Upper lobe of right lung (tissue), 1 donor: ENCODE results near the gene TBCD. TPM values are rescaled to one million over a fixed set of nuclear protein-coding genes. Genes with fewer than 3 reads are reported as not detected.
A peak's percentile ranks its signal among the peaks of the same experiment; 100 is the strongest.

Source experiments
- ATAC-seq: fragments of 200-7000 bp; cut with Tn5 transposase; one replicate; pipeline ENCODE4 v1.9.1; 2020; ENCODE audit warnings: mild to moderate bottlenecking, moderate library complexity
- DNase-seq: peaks from one replicate; pipeline ENCODE4 v3.0.0-alpha.2; 2020
- H3K27ac ChIP-seq: fragments of 200-600 bp; one replicate; pipeline ENCODE4 v1.8.0; 2022
- H3K27me3 ChIP-seq: fragments of 200-600 bp; one replicate; pipeline ENCODE4 v1.8.0; 2022; ENCODE audit warnings: mild to moderate bottlenecking
- H3K36me3 ChIP-seq: fragments of 200-600 bp; one replicate; pipeline ENCODE4 v1.8.0; 2022
- H3K4me1 ChIP-seq: fragments of 200-600 bp; one replicate; pipeline ENCODE4 v1.8.0; 2022
- H3K4me3 ChIP-seq: fragments of 200-600 bp; one replicate; pipeline ENCODE4 v1.8.0; 2022; ENCODE audit warnings: mild to moderate bottlenecking
- H3K9me3 ChIP-seq: fragments of 200-600 bp; one replicate; pipeline ENCODE4 v1.8.0; 2022
- intact Hi-C: fragments of 100-400 bp; cut with DNase I; formaldehyde crosslinking; loops from one replicate; pipeline ENCODE4 v1.11.0; 2022
- total RNA-seq: library from RNA; stranded (reverse); fragmentation: NEBNext Ultra II Directional; extraction: Animal tissue kit (Norgen Biotek cat#: 25700); gene quantifications from one replicate; pipeline ENCODE4 v1.2.1, GENCODE V29; 2021
- TF ChIP-seq, protein P1 (sequence below): fragments of 200-600 bp; IDR thresholded peaks from one replicate; pipeline ENCODE4 v1.8.0; 2022; ENCODE audit warnings: antibody characterized with exemption
- donor health status: DM: no; HTN: yes; CAD: no; lungs with severe emphysema.

TBCD gene
- total RNA-seq, 1 donor from 2014 or later, result 84.5 TPM

- Histone ChIP-seq H3K9me3 (no peaks in the 10 kb centered on the region), H3K27ac (no peak overlapping the region), H3K36me3 (peaks cover 72% of the 10 kb centered on the region), H3K4me1 (no peaks in the 10 kb centered on the region), H3K27me3 (no peaks in the 10 kb centered on the region), H3K4me3 (no peak overlapping the region)
- ATAC-seq (no peak), DNase-seq (no peak)
- TF ChIP-seq, protein P1, sequence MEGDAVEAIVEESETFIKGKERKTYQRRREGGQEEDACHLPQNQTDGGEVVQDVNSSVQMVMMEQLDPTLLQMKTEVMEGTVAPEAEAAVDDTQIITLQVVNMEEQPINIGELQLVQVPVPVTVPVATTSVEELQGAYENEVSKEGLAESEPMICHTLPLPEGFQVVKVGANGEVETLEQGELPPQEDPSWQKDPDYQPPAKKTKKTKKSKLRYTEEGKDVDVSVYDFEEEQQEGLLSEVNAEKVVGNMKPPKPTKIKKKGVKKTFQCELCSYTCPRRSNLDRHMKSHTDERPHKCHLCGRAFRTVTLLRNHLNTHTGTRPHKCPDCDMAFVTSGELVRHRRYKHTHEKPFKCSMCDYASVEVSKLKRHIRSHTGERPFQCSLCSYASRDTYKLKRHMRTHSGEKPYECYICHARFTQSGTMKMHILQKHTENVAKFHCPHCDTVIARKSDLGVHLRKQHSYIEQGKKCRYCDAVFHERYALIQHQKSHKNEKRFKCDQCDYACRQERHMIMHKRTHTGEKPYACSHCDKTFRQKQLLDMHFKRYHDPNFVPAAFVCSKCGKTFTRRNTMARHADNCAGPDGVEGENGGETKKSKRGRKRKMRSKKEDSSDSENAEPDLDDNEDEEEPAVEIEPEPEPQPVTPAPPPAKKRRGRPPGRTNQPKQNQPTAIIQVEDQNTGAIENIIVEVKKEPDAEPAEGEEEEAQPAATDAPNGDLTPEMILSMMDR, result no peak
- intact Hi-C loops, result no loop called here
Measured at GRCh38 chr17:82927311-82927660, 175.4 kb downstream of the TBCD start.

DNA sequence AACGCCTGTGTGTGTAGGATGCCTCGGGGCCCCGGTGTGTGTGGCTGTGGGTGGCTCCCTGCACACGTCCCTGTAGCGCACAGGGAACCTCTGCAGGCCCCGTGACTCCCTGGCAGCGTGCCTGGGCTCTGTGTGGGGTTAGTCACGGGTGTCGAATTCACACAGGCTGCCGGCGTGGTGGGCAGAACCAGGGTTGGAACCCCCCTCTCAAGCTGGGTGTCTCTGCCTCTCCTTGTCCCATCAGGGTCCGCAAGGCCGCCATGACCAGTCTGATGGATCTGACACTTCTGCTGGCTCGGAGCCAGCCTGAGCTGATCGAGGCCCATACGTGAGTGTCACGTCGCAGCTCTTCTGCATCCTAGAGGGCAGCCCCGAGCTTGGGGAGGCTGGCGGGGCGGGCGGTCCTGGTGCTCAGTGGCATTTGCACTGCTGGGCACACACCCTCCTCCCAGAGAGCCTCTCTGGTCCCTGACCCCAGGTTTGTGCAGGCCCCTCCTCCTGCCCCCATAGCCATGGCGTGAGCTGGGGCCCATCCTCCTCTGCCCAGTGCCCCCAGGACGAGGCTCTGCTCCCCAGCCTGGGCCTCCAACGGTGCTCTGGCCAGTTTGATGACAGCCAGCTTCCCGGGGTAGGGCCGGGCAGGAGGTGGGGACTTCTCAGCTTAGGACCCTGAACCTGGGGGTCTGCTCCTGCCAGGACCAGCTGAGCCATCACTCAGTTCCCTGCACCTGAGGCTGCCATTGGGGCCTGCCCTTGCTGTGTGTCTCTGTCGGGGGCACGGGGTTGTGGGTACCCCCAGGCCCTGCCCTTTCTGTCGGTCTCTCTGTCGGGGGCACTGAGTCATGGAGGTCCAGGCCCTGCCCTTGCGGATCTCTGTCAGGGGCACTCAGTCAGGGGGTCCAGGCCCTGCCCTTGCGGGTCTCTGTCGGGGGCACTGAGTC is 176.1 kb downstream of the TBCD start:
- no peak for ATAC-seq
- H3K4me3 ChIP-seq, result no peak overlapping the region
- peak; percentile 45 for DNase-seq

DNA sequence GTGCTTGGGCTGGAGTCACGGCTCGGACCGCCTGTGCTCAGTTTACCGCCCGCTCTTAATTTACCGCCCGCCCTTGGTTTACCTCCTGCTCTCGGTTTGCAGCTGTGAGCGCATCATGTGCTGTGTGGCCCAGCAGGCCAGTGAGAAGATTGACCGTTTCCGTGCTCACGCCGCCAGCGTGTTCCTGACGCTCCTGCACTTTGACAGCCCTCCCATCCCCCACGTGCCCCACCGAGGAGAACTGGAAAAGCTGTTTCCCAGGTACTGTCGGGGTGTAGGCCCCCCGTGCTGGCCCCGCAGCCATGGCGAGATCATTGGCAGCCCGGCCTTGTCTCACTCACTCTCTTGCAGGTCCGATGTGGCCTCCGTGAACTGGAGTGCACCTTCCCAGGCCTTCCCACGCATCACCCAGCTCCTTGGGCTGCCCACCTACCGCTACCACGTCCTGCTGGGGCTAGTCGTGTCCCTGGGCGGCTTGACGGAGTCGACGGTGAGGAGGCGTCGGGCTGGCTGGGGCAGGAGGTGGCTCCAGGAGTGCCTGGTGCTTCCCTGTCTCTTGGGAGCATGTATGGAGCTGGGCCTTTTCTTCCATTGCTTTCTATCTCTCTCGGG is 177.3 kb downstream of the TBCD start:
- no peak overlapping the region for H3K4me3 ChIP-seq
- no peaks in the 10 kb centered on the region for H3K9me3 ChIP-seq
- peaks cover 84% of the 10 kb centered on the region for H3K36me3 ChIP-seq
- no peaks in the 10 kb centered on the region for H3K27me3 ChIP-seq
- DNase-seq, result peak; percentile 60
- no peaks in the 10 kb centered on the region for H3K4me1 ChIP-seq
- TF ChIP-seq, protein P1, result no peak
- H3K27ac ChIP-seq, result no peak overlapping the region
- intact Hi-C loops, result no loop called here
- no peak for ATAC-seq

More for the DNA sequence above, 176.1 kb downstream of the TBCD start:
- intact Hi-C loops, result no loop called here
- TF ChIP-seq, protein P1, result no peak
- H3K9me3 ChIP-seq, result no peaks in the 10 kb centered on the region
- H3K4me1 ChIP-seq, result no peaks in the 10 kb centered on the region
- no peak overlapping the region for H3K27ac ChIP-seq
- H3K27me3 ChIP-seq, result no peaks in the 10 kb centered on the region
- H3K36me3 ChIP-seq, result peaks cover 78% of the 10 kb centered on the region

DNA sequence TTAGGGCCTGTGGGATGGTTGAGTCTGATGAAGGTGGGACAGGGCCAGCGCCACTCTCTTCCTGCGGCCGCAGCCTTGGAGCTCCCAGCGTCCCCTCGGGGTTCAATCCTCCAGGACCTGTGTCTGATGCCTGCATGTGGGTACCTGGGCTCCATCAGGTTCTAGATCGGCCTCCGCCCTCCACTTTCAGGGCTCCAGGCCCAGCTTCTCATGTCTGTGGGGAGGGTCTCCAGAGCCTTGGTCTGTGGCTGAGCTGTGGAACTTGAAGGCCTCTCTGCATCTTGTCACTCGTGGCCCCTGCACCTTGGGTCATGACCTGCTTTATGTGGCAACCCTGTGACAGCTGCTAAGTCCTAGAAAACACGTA is 177.8 kb downstream of the TBCD start:
- Histone ChIP-seq H3K4me3 (no peak overlapping the region), H3K4me1 (no peaks in the 10 kb centered on the region), H3K27me3 (no peaks in the 10 kb centered on the region), H3K36me3 (peaks cover 83% of the 10 kb centered on the region), H3K9me3 (no peaks in the 10 kb centered on the region), H3K27ac (no peak overlapping the region)
- ATAC-seq (no peak), DNase-seq (peak; percentile 46)
- intact Hi-C loops, result no loop called here
- TF ChIP-seq, protein P1, result no peak

DNA sequence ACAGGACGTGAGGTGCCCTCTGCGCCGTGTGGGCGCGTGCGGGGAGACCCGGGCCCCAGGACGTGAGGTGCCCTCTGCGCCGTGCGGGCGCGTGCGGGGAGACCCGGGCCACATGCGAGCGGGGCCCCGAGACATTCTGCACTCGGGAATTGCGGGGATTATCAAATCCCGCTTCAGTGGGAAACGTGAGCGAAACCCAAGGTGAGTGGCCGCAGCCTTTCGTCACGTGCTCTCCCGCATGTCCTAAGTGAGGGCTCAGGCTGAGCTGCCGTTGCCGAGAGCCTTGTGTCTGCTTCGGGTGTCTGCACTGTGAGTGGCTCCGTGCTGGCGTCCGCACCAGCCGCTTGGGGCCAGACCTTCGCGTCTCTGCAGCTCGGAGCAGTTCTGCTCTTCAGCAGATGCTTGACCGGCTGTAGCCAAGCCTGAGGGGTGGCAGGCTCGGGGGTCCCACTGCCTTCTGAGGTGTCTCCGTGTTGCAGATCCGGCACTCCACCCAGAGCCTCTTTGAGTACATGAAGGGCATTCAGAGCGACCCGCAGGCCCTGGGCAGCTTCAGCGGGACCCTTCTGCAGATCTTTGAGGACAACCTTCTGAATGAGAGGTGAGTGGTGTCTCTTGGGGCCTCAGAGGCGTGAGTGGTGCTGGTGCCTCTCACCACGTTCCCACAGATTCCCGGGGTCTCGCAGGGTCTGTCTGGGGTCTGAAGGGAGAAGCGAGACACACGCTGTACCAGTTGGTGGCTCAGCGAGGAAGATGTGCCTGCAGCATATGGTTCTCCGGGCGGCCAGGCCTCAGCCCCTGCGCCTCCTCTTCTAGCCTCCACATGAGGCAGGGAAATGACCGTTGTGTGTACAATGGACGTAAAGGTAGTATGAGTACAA is 178.4 kb downstream of the TBCD start:
- peaks cover 76% of the 10 kb centered on the region for H3K36me3 ChIP-seq
- intact Hi-C loops, result no loop called here
- no peaks in the 10 kb centered on the region for H3K9me3 ChIP-seq
- H3K27ac ChIP-seq, result no peak overlapping the region
- DNase-seq, result peak; percentile 54
- ATAC-seq, result no peak
- H3K27me3 ChIP-seq, result no peaks in the 10 kb centered on the region
- TF ChIP-seq, protein P1, result no peak
- H3K4me3 ChIP-seq, result no peak overlapping the region
- no peaks in the 10 kb centered on the region for H3K4me1 ChIP-seq
